Neural cell (in vitro differentiated cells): Measurements from ENCODE around the gene GCK.

Source experiments
- CTCF ChIP-seq: fragments of 450-650 bp; IDR thresholded peaks from 2 replicates; pipeline ENCODE4 v1.5.1; 2014; ENCODE audit warnings: antibody characterized with exemption, mild to moderate bottlenecking, moderate library complexity; ENCODE audit not compliant: poor library complexity, severe bottlenecking
- EP300 ChIP-seq: fragments of 450-650 bp; conservative IDR thresholded peaks from 2 replicates; pipeline ENCODE4 v1.6.1; 2014; ENCODE audit warnings: antibody characterized with exemption, mild to moderate bottlenecking, moderate library complexity; ENCODE audit not compliant: poor library complexity, severe bottlenecking
- EZH2 ChIP-seq: fragments of 200-600, 300-800 bp; shearing (Covaris generic), sonication (generic); IDR thresholded peaks from 2 replicates; pipeline ENCODE4 v1.6.1; 2014; ENCODE audit warnings: antibody characterized with exemption, low read length, borderline replicate concordance, mild to moderate bottlenecking; ENCODE audit not compliant: insufficient read depth, poor library complexity, severe bottlenecking
- MXI1 ChIP-seq: fragments of 450-650 bp; conservative IDR thresholded peaks from 2 replicates; pipeline ENCODE4 v1.6.1; 2014; ENCODE audit warnings: antibody characterized with exemption, mild to moderate bottlenecking; ENCODE audit not compliant: poor library complexity, severe bottlenecking
- POLR2AphosphoS5 ChIP-seq: IDR thresholded peaks from 2 replicates; pipeline ENCODE4 v1.6.1; 2012
- RAD21 ChIP-seq: fragments of 450-650 bp; conservative IDR thresholded peaks from 2 replicates; pipeline ENCODE4 v1.6.1; 2014; ENCODE audit warnings: antibody characterized with exemption, mild to moderate bottlenecking, moderate library complexity
- SMC3 ChIP-seq: fragments of 450-650 bp; conservative IDR thresholded peaks from 2 replicates; pipeline ENCODE4 v1.6.1; 2014; ENCODE audit warnings: antibody characterized with exemption, mild to moderate bottlenecking, moderate library complexity; ENCODE audit not compliant: poor library complexity
- TAF1 ChIP-seq: IDR thresholded peaks from 2 replicates; pipeline ENCODE4 v1.6.1; 2012; ENCODE audit warnings: low read depth
- TF ChIP-seq, protein P1 (sequence below): IDR thresholded peaks from 2 replicates; pipeline ENCODE4 v1.6.1; 2012; ENCODE audit warnings: borderline replicate concordance

GRCh38 chr7:44223362-44224079 lies 34.3 kb upstream of the GCK start:
- no peak for TF ChIP-seq CTCF
- TF ChIP-seq MXI1: no peak
- TF ChIP-seq EZH2: no peak
- TF ChIP-seq EP300: no peak
- TF ChIP-seq SMC3: no peak
- TF ChIP-seq TAF1: no peak
- no peak for TF ChIP-seq RAD21
- TF ChIP-seq, protein P1, sequence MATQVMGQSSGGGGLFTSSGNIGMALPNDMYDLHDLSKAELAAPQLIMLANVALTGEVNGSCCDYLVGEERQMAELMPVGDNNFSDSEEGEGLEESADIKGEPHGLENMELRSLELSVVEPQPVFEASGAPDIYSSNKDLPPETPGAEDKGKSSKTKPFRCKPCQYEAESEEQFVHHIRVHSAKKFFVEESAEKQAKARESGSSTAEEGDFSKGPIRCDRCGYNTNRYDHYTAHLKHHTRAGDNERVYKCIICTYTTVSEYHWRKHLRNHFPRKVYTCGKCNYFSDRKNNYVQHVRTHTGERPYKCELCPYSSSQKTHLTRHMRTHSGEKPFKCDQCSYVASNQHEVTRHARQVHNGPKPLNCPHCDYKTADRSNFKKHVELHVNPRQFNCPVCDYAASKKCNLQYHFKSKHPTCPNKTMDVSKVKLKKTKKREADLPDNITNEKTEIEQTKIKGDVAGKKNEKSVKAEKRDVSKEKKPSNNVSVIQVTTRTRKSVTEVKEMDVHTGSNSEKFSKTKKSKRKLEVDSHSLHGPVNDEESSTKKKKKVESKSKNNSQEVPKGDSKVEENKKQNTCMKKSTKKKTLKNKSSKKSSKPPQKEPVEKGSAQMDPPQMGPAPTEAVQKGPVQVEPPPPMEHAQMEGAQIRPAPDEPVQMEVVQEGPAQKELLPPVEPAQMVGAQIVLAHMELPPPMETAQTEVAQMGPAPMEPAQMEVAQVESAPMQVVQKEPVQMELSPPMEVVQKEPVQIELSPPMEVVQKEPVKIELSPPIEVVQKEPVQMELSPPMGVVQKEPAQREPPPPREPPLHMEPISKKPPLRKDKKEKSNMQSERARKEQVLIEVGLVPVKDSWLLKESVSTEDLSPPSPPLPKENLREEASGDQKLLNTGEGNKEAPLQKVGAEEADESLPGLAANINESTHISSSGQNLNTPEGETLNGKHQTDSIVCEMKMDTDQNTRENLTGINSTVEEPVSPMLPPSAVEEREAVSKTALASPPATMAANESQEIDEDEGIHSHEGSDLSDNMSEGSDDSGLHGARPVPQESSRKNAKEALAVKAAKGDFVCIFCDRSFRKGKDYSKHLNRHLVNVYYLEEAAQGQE: no peak
- TF ChIP-seq POLR2AphosphoS5: no peak
